GM06990 (cell line): Measurements from ENCODE around the gene SNX5.

ENCODE experiments used
- DNase-seq: peaks from one replicate; pipeline ENCODE4 v3.0.0-alpha.2; 2011; ENCODE audit not compliant: insufficient read length; ENCODE audit errors: extremely low read depth
- H3K27me3 ChIP-seq: replicated peaks from 2 replicates; pipeline ENCODE4 v1.6.0; 2011; ENCODE audit warnings: low read length; ENCODE audit not compliant: control insufficient read depth, insufficient read depth
- H3K36me3 ChIP-seq: 2 replicates; pipeline ENCODE4 v1.5.1; 2011; ENCODE audit warnings: low read length; ENCODE audit not compliant: control insufficient read depth, insufficient read depth
- H3K4me3 ChIP-seq: replicated peaks from 2 replicates; pipeline ENCODE4 v1.5.1; 2011; ENCODE audit warnings: low read depth, mild to moderate bottlenecking, control low read depth, low read length
- CTCF ChIP-seq: IDR thresholded peaks from 2 replicates; pipeline ENCODE4 v1.5.1; 2011; ENCODE audit warnings: low read length, control low read depth, mild to moderate bottlenecking, inconsistent platforms; ENCODE audit not compliant: insufficient read depth, poor library complexity, severe bottlenecking

SNX5 gene

GRCh38 chr20:17925141-17925939 is 43.3 kb downstream of the SNX5 start:
- Histone ChIP-seq H3K36me3 (no peaks in the 10 kb centered on the region), H3K27me3 (no peaks in the 10 kb centered on the region; the same call in 1 of the 2 replicates), H3K4me3 (no peak overlapping the region)
- no peak for TF ChIP-seq CTCF
- DNase-seq, result no peak

DNA sequence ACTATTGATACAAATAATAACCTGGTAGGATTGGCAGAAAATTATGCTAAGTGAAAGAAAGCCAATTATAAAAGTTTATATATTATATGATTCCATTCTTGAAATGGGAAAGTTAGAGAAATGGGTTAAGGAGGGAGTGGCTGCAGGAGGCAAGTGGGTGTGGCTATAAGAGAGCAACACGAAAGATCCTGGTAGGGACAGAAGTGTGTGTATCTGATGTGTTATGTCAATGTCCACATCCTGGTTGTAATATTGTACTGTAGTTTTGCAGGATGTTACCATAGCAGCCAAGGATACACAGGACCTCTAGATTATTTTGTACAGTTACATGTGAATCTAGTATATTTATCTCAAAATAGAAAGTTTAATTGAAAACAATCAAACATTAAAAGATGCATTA is 46.8 kb downstream of the SNX5 start:
- H3K36me3 ChIP-seq, result no peaks in the 10 kb centered on the region
- no peaks in the 10 kb centered on the region for H3K27me3 ChIP-seq
- no peak for DNase-seq
- TF ChIP-seq CTCF, result no peak
- no peak overlapping the region for H3K4me3 ChIP-seq

DNA sequence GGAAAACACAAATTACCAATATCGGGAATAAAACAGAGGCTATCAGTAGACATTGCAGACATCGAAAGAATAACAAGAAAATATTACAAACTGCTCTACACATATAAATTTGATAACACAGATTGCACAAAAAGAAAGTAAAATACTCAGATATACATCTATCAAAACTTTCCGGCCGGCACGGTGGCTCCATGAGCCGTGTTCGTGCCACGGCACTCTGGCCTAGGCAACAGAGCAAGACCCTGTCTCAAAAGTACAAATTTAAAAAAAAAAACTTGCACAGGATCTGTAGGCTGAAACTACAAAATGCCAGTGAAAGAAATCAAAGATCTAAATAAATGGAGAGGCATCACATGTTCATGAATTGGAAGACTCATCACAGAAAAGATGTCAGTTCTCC is 49.4 kb downstream of the SNX5 start:
- no peak for TF ChIP-seq CTCF
- H3K36me3 ChIP-seq, result no peaks in the 10 kb centered on the region
- no peaks in the 10 kb centered on the region for H3K27me3 ChIP-seq
- DNase-seq, result no peak
- H3K4me3 ChIP-seq, result no peak overlapping the region

GRCh38 chr20:17917832-17918618 is 50.6 kb downstream of the SNX5 start:
- H3K4me3 ChIP-seq, result no peak overlapping the region
- H3K27me3 ChIP-seq, result no peaks in the 10 kb centered on the region
- no peak for TF ChIP-seq CTCF
- no peaks in the 10 kb centered on the region for H3K36me3 ChIP-seq
- no peak for DNase-seq

GRCh38 chr20:17916433-17916891 is 52.1 kb downstream of the SNX5 start:
- H3K27me3 ChIP-seq, result no peaks in the 10 kb centered on the region
- no peaks in the 10 kb centered on the region for H3K36me3 ChIP-seq
- TF ChIP-seq CTCF, result no peak
- no peak for DNase-seq
- no peak overlapping the region for H3K4me3 ChIP-seq
